Measurements from ENCODE around the gene ZBTB14.

- TF ChIP-seq, protein P1, sequence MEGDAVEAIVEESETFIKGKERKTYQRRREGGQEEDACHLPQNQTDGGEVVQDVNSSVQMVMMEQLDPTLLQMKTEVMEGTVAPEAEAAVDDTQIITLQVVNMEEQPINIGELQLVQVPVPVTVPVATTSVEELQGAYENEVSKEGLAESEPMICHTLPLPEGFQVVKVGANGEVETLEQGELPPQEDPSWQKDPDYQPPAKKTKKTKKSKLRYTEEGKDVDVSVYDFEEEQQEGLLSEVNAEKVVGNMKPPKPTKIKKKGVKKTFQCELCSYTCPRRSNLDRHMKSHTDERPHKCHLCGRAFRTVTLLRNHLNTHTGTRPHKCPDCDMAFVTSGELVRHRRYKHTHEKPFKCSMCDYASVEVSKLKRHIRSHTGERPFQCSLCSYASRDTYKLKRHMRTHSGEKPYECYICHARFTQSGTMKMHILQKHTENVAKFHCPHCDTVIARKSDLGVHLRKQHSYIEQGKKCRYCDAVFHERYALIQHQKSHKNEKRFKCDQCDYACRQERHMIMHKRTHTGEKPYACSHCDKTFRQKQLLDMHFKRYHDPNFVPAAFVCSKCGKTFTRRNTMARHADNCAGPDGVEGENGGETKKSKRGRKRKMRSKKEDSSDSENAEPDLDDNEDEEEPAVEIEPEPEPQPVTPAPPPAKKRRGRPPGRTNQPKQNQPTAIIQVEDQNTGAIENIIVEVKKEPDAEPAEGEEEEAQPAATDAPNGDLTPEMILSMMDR (IDR thresholded peaks at IDR 0.05; ENCODE audit: low read length) = no peak
- no peak for TF ChIP-seq EZH2 (optimal IDR thresholded peaks at IDR 0.05; ENCODE audit: low read depth, low read length)
- TF ChIP-seq EZH2phosphoT487 (IDR thresholded peaks at IDR 0.05; ENCODE audit: low read length) = no peak
These were observed 10.3 kb upstream of the ZBTB14 start for GRCh38 chr18:5305835-5306234.

Measured in MM.1S (cell line).